GM21576 (cell line): ENCODE data around the gene DCTD.
"Not testable (repeated sequence)": the region's sequence is repeated elsewhere in the genome, so short reads cannot be mapped to it uniquely, and the experiment has no call there.

Experiments
- ATAC-seq: cut with Tn5 transposase; IDR thresholded peaks from one replicate; pipeline ENCODE4 v1.9.1; 2021; ENCODE audit warnings: mild to moderate bottlenecking, moderate library complexity; ENCODE audit not compliant: unreplicated experiment

DCTD gene

GRCh38 chr4:182922501-182923284 lies 5.5 kb upstream of the DCTD start:
- no peak for ATAC-seq

GRCh38 chr4:182921608-182922007 lies 4.4 kb upstream of the DCTD start:
- no peak for ATAC-seq

GRCh38 chr4:182920676-182921075 lies 3.5 kb upstream of the DCTD start:
- no peak for ATAC-seq

GRCh38 chr4:182918791-182919302 lies 1.7 kb upstream of the DCTD start:
- ATAC-seq = peak; percentile 27

- peak; percentile 22 for ATAC-seq
These were observed 940 bp upstream of the DCTD start for GRCh38 chr4:182918044-182918607.

- peak; percentile 16 for ATAC-seq
These were observed 554 bp downstream of the DCTD start for GRCh38 chr4:182916483-182917181.

GRCh38 chr4:182914357-182914756 lies 2.8 kb downstream of the DCTD start:
- ATAC-seq = no peak

- ATAC-seq = no peak
These were observed 3.6 kb downstream of the DCTD start for GRCh38 chr4:182913621-182914020.

- ATAC-seq = no peak
These were observed 4.2 kb downstream of the DCTD start for GRCh38 chr4:182913036-182913435.

- no peak for ATAC-seq
These were observed 9.1 kb downstream of the DCTD start for GRCh38 chr4:182908124-182908523.

- no peak for ATAC-seq
These were observed 9.8 kb downstream of the DCTD start for GRCh38 chr4:182907396-182907795.

GRCh38 chr4:182906786-182907185 lies 10.4 kb downstream of the DCTD start:
- ATAC-seq = no peak

- no peak for ATAC-seq
These were observed 12.1 kb downstream of the DCTD start for GRCh38 chr4:182905038-182905437.

GRCh38 chr4:182904211-182904761 lies 12.9 kb downstream of the DCTD start:
- no peak for ATAC-seq

GRCh38 chr4:182903013-182903412 lies 14.2 kb downstream of the DCTD start:
- no peak for ATAC-seq

- ATAC-seq = no peak
These were observed 15.8 kb downstream of the DCTD start for GRCh38 chr4:182901337-182901736.

GRCh38 chr4:182900021-182900420 lies 17.2 kb downstream of the DCTD start:
- not testable (repeated sequence) for ATAC-seq

- ATAC-seq = no peak
These were observed 18.7 kb downstream of the DCTD start for GRCh38 chr4:182898479-182898799.

- ATAC-seq = no peak
These were observed 19.3 kb downstream of the DCTD start for GRCh38 chr4:182897601-182898478.

GRCh38 chr4:182896421-182896820 lies 20.8 kb downstream of the DCTD start:
- ATAC-seq = no peak
